Neutrophil (primary cell): Measurements from ENCODE around the gene CGB2.
A peak's percentile ranks its signal among the peaks of the same experiment; 100 is the strongest.

Source experiments
- H3K27ac ChIP-seq: fragments of 200-600 bp; sonication (generic); 2 replicates; pipeline ENCODE4 v1.5.1; 2016; ENCODE audit warnings: mild to moderate bottlenecking, moderate library complexity
- H3K27me3 ChIP-seq: fragments of 200-600 bp; sonication (generic); 2 replicates; pipeline ENCODE4 v1.6.0; 2016; ENCODE audit warnings: mild to moderate bottlenecking
- H3K36me3 ChIP-seq: fragments of 200-600 bp; sonication (generic); 2 replicates; pipeline ENCODE4 v1.5.1; 2017
- H3K4me1 ChIP-seq, 2 experiments: fragments of 200-600 bp in 1 of 2; sonication (generic) in 1 of 2; 1 replicate in 1 of 2; 2 replicates in 1 of 2; pipeline versions ENCODE4 v1.5.1 to v1.6.1; 2013 to 2016; ENCODE audit warnings: low read depth in 1 of 2, low read length in 1 of 2, mild to moderate bottlenecking in 1 of 2, moderate library complexity in 1 of 2; ENCODE audit not compliant: control insufficient read depth in 1 of 2, insufficient read depth in 1 of 2
- H3K4me3 ChIP-seq, 2 experiments: fragments of 200-600 bp in 1 of 2; sonication (generic) in 1 of 2; 1 replicate in 1 of 2; 2 replicates in 1 of 2; pipeline ENCODE4 v1.5.1; 2013 to 2016; ENCODE audit warnings: low read depth in 1 of 2, low read length in 1 of 2, mild to moderate bottlenecking in 1 of 2, moderate library complexity in 1 of 2
- H3K9me3 ChIP-seq: fragments of 200-600 bp; sonication (generic); 2 replicates; pipeline ENCODE4 v1.5.1; 2016
- TF ChIP-seq, protein P1 (sequence below): fragments of 200-600 bp; sonication (generic); IDR thresholded peaks from 2 replicates; pipeline ENCODE4 v1.5.1; 2016; ENCODE audit warnings: antibody characterized with exemption

Gene CGB2

DNA sequence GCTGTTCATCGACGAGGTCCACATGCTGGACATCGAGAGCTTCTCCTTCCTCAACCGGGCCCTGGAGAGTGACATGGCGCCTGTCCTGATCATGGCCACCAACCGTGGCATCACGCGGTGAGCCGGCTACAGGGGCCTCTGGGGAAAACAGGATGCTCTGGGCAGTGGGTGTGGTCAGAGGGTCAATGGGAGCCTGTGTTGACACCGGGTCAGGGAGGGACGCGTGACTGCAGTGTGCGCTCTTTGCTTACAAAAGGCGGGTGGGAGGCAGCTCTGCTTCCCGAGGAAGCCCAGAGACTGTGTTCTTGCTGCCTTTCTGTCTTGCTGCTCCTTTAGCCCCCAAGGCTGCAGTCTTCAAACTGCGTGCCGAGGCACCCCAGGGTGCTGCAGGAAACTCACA lies 20.5 kb upstream of the CGB2 start:
- H3K4me1 ChIP-seq: no peaks in the 10 kb centered on the region
- TF ChIP-seq, protein P1, sequence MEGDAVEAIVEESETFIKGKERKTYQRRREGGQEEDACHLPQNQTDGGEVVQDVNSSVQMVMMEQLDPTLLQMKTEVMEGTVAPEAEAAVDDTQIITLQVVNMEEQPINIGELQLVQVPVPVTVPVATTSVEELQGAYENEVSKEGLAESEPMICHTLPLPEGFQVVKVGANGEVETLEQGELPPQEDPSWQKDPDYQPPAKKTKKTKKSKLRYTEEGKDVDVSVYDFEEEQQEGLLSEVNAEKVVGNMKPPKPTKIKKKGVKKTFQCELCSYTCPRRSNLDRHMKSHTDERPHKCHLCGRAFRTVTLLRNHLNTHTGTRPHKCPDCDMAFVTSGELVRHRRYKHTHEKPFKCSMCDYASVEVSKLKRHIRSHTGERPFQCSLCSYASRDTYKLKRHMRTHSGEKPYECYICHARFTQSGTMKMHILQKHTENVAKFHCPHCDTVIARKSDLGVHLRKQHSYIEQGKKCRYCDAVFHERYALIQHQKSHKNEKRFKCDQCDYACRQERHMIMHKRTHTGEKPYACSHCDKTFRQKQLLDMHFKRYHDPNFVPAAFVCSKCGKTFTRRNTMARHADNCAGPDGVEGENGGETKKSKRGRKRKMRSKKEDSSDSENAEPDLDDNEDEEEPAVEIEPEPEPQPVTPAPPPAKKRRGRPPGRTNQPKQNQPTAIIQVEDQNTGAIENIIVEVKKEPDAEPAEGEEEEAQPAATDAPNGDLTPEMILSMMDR: no peak
- no peak overlapping the region for H3K27ac ChIP-seq
- H3K36me3 ChIP-seq: peaks cover 78% of the 10 kb centered on the region
- H3K9me3 ChIP-seq: no peaks in the 10 kb centered on the region
- no peaks in the 10 kb centered on the region for H3K27me3 ChIP-seq
- no peak overlapping the region for H3K4me3 ChIP-seq

DNA sequence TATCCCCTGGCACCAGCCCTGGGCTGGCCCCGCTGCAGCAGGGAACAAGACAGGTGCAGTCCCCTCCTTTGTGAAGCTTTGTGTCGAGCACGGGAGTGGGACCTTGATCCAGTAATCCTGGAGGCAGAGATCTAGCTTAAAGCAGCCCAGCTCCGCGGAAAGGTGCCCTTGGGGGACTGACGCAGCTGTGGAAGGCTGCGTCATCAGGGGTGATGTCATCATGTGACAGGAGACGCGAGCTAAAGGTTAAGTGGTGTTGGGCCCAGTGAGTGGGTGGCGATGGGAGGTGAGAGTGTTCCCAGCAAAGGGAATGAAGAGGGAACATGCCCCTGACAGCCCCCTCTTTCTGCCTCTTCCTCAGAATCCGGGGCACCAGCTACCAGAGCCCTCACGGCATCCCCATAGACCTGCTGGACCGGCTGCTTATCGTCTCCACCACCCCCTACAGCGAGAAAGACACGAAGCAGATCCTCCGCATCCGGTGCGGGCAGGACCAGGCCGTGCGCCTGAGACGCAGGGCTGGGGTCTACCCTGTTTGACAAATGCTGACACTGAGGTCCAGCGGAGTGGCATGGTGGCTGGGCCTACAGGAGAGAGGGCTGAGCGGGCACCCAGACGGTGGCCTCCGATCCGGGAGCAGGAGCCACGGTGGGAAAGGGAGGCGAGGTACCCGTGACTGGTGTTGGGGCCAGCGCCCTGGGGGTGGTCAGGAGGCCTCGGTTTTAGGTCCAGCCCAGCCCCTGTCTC lies 17.4 kb upstream of the CGB2 start:
- Histone ChIP-seq H3K4me1 (peaks cover 18 to 20% of the 10 kb centered on the region in 2 experiments), H3K27ac (no peak overlapping the region), H3K4me3 (no peak overlapping the region), H3K27me3 (peaks cover 23% of the 10 kb centered on the region), H3K36me3 (peaks cover 62% of the 10 kb centered on the region), H3K9me3 (no peaks in the 10 kb centered on the region)
- TF ChIP-seq, protein P1: no peak

DNA sequence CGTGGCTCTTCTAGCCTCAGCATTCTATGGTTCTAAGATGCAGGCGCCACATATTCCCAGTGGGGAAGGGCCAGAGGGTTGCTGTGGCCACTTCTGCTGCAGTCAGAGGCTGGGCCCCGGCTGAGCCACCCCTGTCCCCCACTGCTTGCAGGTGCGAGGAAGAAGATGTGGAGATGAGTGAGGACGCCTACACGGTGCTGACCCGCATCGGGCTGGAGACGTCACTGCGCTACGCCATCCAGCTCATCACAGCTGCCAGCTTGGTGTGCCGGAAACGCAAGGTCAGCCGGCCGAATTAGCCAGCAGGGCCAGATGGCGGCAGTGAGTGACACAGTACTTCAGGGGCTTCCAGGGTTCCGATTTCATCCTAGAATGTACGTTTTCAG lies 16.8 kb upstream of the CGB2 start:
- peaks cover 29% of the 10 kb centered on the region for H3K27me3 ChIP-seq
- no peak overlapping the region for H3K27ac ChIP-seq
- H3K36me3 ChIP-seq: peaks cover 56% of the 10 kb centered on the region
- H3K9me3 ChIP-seq: no peaks in the 10 kb centered on the region
- peaks cover 23% of the 10 kb centered on the region in 2 experiments for H3K4me1 ChIP-seq
- H3K4me3 ChIP-seq: no peak overlapping the region
- TF ChIP-seq, protein P1: no peak

DNA sequence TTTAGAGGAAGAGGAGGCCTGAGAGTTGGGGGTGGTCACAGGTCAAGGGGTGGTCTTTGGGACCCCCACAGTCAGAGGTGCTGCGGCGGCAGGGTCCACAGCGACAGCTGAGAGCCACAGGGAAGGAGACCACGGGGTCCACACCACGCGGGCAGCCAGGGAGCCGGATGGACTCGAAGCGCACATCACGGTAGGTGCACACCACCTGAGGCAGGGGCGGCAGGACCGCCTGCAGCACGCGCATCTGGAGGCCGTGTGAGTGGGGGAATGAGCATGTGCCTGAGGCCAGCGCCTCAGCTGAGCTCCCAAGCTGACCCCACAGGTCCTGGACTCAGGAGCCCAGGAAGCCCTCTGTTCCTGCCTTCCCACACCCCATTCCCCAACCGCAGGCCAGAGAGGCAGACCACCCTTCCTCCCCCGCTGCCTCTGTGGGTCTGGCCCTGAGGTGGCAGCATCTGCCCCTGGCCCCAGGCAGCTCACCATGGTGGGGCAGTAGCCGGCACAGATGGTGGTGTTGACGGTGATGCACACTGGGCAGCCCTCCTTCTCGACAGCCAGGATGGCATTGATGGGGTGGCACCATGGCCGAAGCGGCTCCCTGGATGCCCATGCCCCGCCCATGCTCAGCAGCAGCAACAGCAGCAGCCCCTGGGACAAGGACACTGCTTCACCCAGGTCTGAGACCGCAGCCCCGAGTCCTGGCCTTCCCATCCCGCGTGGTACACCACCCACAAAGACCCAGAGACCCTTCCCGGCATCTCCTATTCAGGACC lies 15.4 kb upstream of the CGB2 start:
- Histone ChIP-seq H3K27me3 (peaks cover 43% of the 10 kb centered on the region), H3K36me3 (peaks cover 42% of the 10 kb centered on the region), H3K9me3 (no peaks in the 10 kb centered on the region), H3K4me1 (peaks cover 23% of the 10 kb centered on the region in 2 experiments), H3K4me3 (no peak overlapping the region), H3K27ac (no peak overlapping the region)
- TF ChIP-seq, protein P1: no peak

DNA sequence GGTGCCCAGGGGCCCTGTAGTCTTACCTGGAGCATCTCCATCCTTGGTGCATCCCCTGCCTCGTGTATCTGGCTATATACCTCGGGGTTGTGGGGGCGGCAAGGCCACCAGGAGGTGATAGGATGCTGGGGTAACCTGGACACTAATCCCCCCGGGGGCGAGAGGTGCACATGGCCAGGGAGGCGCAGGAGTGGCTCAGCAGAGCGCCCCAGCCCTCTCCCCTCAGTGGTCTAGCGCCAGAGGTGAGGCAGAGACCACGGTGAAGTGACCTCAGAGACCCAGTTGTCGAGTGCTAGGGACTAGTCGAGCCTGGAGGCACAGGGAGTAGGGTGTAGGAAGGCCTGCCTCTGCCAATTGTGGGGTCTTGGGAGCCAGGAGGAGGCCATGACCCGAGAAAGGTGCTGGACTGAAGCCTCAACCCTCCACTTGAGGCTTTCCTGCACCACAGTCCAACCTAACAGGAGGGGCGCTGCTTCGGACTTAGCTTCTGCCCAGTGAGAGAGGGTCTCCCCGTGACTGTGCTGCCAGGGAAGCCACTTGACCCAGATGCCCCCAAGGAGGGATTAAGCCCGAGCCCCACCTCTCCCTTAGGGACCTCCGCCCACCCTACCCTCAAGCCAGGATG lies 14.5 kb upstream of the CGB2 start, which contains the start of gene LHB:
LHB (minus strand) TSS at position 51 of the 625 bp plus-strand sequence; CDS start at position 41, 10 bp downstream.
- peaks cover 52% of the 10 kb centered on the region for H3K27me3 ChIP-seq
- H3K9me3 ChIP-seq: no peaks in the 10 kb centered on the region
- TF ChIP-seq, protein P1: no peak
- no peak within 1 kb of the TSS for H3K27ac ChIP-seq
- peaks cover 23% of the 10 kb centered on the region in 2 experiments for H3K4me1 ChIP-seq
- H3K36me3 ChIP-seq: peaks cover 33% of the 10 kb centered on the region
- H3K4me3 ChIP-seq: peak within 1 kb of the TSS in 1 of 2 experiments; percentile 55
